ENCODE results near the gene CD276.
A peak's percentile ranks its signal among the peaks of the same experiment; 100 is the strongest.

The CD276 gene

GRCh38 chr15:73683257-73683776, 866 bp upstream of the CD276 start:
- no peak for DNase-seq (ENCODE audit: low read depth)
- TF ChIP-seq CTCF (conservative IDR thresholded peaks at IDR 0.05; ENCODE audit: control insufficient read depth, insufficient read depth, low read depth, low read length) = peak; percentile 18
- H3K4me3 ChIP-seq (ENCODE audit: control insufficient read depth, low read depth, low read length) = no peak overlapping the region

- peak overlapping the region; percentile 88 for H3K4me3 ChIP-seq (ENCODE audit: control insufficient read depth, low read depth, low read length)
- DNase-seq (ENCODE audit: low read depth) = peak; percentile 91
- no peak for TF ChIP-seq CTCF (conservative IDR thresholded peaks at IDR 0.05; ENCODE audit: control insufficient read depth, insufficient read depth, low read depth, low read length)
These were observed 635 bp downstream of the CD276 start for GRCh38 chr15:73684581-73685455.

GRCh38 chr15:73685981-73686380, 1.8 kb downstream of the CD276 start:
- DNase-seq (ENCODE audit: low read depth) = peak; percentile 62
- peak overlapping the region; percentile 88 for H3K4me3 ChIP-seq (ENCODE audit: control insufficient read depth, low read depth, low read length)
- TF ChIP-seq CTCF (conservative IDR thresholded peaks at IDR 0.05; ENCODE audit: control insufficient read depth, insufficient read depth, low read depth, low read length) = no peak

- peak; percentile 99 for DNase-seq (ENCODE audit: low read depth)
- peak overlapping the region; percentile 88 for H3K4me3 ChIP-seq (ENCODE audit: control insufficient read depth, low read depth, low read length)
- TF ChIP-seq CTCF (conservative IDR thresholded peaks at IDR 0.05; ENCODE audit: control insufficient read depth, insufficient read depth, low read depth, low read length) = peak; percentile 7
These were observed 2.6 kb downstream of the CD276 start for GRCh38 chr15:73686781-73687256.

GRCh38 chr15:73687351-73687750, 3.2 kb downstream of the CD276 start:
- DNase-seq (ENCODE audit: low read depth) = no peak
- TF ChIP-seq CTCF (conservative IDR thresholded peaks at IDR 0.05; ENCODE audit: control insufficient read depth, insufficient read depth, low read depth, low read length) = no peak

GRCh38 chr15:73688455-73688854, 4.3 kb downstream of the CD276 start:
- H3K4me3 ChIP-seq (ENCODE audit: control insufficient read depth, low read depth, low read length) = no peak overlapping the region
- DNase-seq (ENCODE audit: low read depth) = peak; percentile 73
- TF ChIP-seq CTCF (conservative IDR thresholded peaks at IDR 0.05; ENCODE audit: control insufficient read depth, insufficient read depth, low read depth, low read length) = no peak

More at GRCh38 chr15:73687351-73687750, 3.2 kb downstream of the CD276 start:
- no peak overlapping the region for H3K4me3 ChIP-seq (ENCODE audit: control insufficient read depth, low read depth, low read length)
